Measurements from ENCODE around the gene CTSZ. TPM values are rescaled to one million over a fixed set of nuclear protein-coding genes. Genes with fewer than 3 reads are reported as not detected.
A peak's percentile ranks its signal among the peaks of the same experiment; 100 is the strongest.

Gene CTSZ
- total and polyA plus RNA-seq, 2 of the 8 experiments (the other 6 are each of a cell fraction or from before 2014, with no cell fraction given), result 32.8 to 34.0 TPM

- no peaks in the 10 kb centered on the region; a peak in 3 of 7 replicates for H3K27me3 ChIP-seq (replicated peaks in 1 of 4; ENCODE audit: control insufficient read depth in 3 of 4, extremely low read depth in 1 of 4, insufficient read depth in 3 of 4, low read length in 3 of 4)
- H4K20me1 ChIP-seq (replicated peaks in 1 of 2; ENCODE audit: control insufficient read depth in 1 of 2, insufficient read depth in 2 of 2, low read length in 2 of 2), result no peaks in the 10 kb centered on the region
- no peak overlapping the region for H2AK5ac ChIP-seq (ENCODE audit: low read depth, low read length)
- no peak overlapping the region for H3K27ac ChIP-seq (ENCODE audit: low read depth, low read length)
- no peak overlapping the region for H3K4me3 ChIP-seq (ENCODE audit: extremely low read depth in 1 of 4, insufficient read depth in 2 of 4, low read depth in 3 of 4, low read length in 4 of 4)
- no peaks in the 10 kb centered on the region for H3K36me3 ChIP-seq (ENCODE audit: control insufficient read depth in 2 of 4, insufficient read depth in 4 of 4, low read length in 3 of 4)
- H2BK12ac ChIP-seq (ENCODE audit: low read depth, low read length), result no peak overlapping the region
- no peaks in the 10 kb centered on the region for H3K9me3 ChIP-seq (ENCODE audit: insufficient read depth in 2 of 2, low read depth in 1 of 2, low read length in 1 of 2)
- FAIRE-seq (no peak), DNase-seq (ENCODE audit: low read depth in 1 of 2, low spot score in 2 of 2) (peak in 1 of 2 experiments; percentile 37)
- no peak overlapping the region for H3K4me2 ChIP-seq (ENCODE audit: insufficient read depth in 1 of 2, low read depth in 2 of 2, low read length in 2 of 2)
- no peak overlapping the region for H4K8ac ChIP-seq (ENCODE audit: extremely low read depth, insufficient read depth, low read length)
- H3K18ac ChIP-seq (ENCODE audit: extremely low read depth, low read length), result no peak overlapping the region
- H2AFZ ChIP-seq (ENCODE audit: low read length), result no peak overlapping the region
- peaks cover 0 to 3% (median 0%) of the 10 kb centered on the region in 4 experiments; a peak in 1 of 7 replicates for H3K4me1 ChIP-seq (replicated peaks in 1 of 4; ENCODE audit: control insufficient read depth in 3 of 4, insufficient read depth in 4 of 4, low read length in 3 of 4)
- no peak overlapping the region for H2BK120ac ChIP-seq (replicated peaks; ENCODE audit: low read depth, low read length)
- no peaks in the 10 kb centered on the region for H3K79me1 ChIP-seq (ENCODE audit: low read depth, low read length)
- no peak overlapping the region for H2BK20ac ChIP-seq (ENCODE audit: low read length)
- no peak overlapping the region for H3K56ac ChIP-seq (replicated peaks; ENCODE audit: insufficient read length, low read depth, low read length)
- 82% methylated on average over 16 of the region's 16 CpGs; no CpG with 5 or more reads in 1 of the 2 experiments for WGBS, 2 experiments (ENCODE audit: extremely low coverage in 1 of 2, insufficient coverage in 1 of 2, insufficient read length in 1 of 2, insufficient replicate concordance in 2 of 2, low coverage in 1 of 2, low lambda C conversion rate in 2 of 2, missing lambda C conversion rate in 1 of 2)
- no peak overlapping the region for H3K9ac ChIP-seq (replicated peaks in 1 of 4; ENCODE audit: extremely low read depth in 1 of 4, low read depth in 3 of 4, low read length in 3 of 4)
- H2BK15ac ChIP-seq (ENCODE audit: low read length), result no peak overlapping the region
- H3K79me2 ChIP-seq (ENCODE audit: control insufficient read depth in 1 of 2, insufficient read depth in 2 of 2, low read length in 2 of 2), result no peaks in the 10 kb centered on the region
- H3K23ac ChIP-seq (ENCODE audit: insufficient read length), result no peak overlapping the region
- H2BK5ac ChIP-seq (ENCODE audit: low read depth, low read length), result no peak overlapping the region
- H3K23me2 ChIP-seq (ENCODE audit: low read depth, low read length), result no peaks in the 10 kb centered on the region
- CTCF ChIA-PET (ENCODE audit: partially characterized antibody), result interaction anchor here (0.9 to 2.6 kb wide), 6 partner anchors 9 to 388 kb away, joined by 3 to 9 read pairs (median 4); no protein-coding TSS in a partner anchor
- POLR2A ChIA-PET (ENCODE audit: partially characterized antibody), result interaction anchor here (0.8 to 1.0 kb wide), 2 partner anchors 9 to 34 kb away, joined by 3 read pairs; no protein-coding TSS in a partner anchor
- H4K91ac ChIP-seq (replicated peaks; ENCODE audit: insufficient read length, low read length), result no peak overlapping the region
- no peak overlapping the region for H3K4ac ChIP-seq (replicated peaks; ENCODE audit: insufficient read length, low read depth, low read length)
- no peak overlapping the region for H4K5ac ChIP-seq (ENCODE audit: insufficient read length, low read depth, low read length)
- no peak overlapping the region for H3K14ac ChIP-seq (ENCODE audit: insufficient read length)
- TF ChIP-seq CTCF (IDR thresholded peaks at IDR 0.05; ENCODE audit: control extremely low read depth in 1 of 3, insufficient read depth in 1 of 3, low read depth in 1 of 3, low read length in 3 of 3), result no peak
- no peak for TF ChIP-seq SIRT6 (IDR thresholded peaks at IDR 0.05; ENCODE audit: low read length)
- no peak for TF ChIP-seq TEAD4 (IDR thresholded peaks at IDR 0.05; ENCODE audit: low read depth, low read length)
- no peak for TF ChIP-seq FOSL1 (IDR thresholded peaks at IDR 0.05; ENCODE audit: insufficient read depth, low read depth, low read length)
- TF ChIP-seq SUZ12 (IDR thresholded peaks at IDR 0.05; ENCODE audit: low read length), result no peak
- TF ChIP-seq CEBPB (IDR thresholded peaks at IDR 0.05; ENCODE audit: low read depth, low read length), result no peak
- no peak for TF ChIP-seq SP2 (IDR thresholded peaks at IDR 0.05; ENCODE audit: low read length)
- TF ChIP-seq TCF12 (IDR thresholded peaks at IDR 0.05; ENCODE audit: low read depth, low read length), result no peak
- TF ChIP-seq CHD2 (IDR thresholded peaks at IDR 0.05; ENCODE audit: low read length), result no peak
- TF ChIP-seq RBBP5 (IDR thresholded peaks at IDR 0.05; ENCODE audit: borderline replicate concordance, low read depth, low read length), result no peak
These were observed 9.0 kb upstream of the CTSZ start for GRCh38 chr20:59015812-59016711.

All from H1 (cell line).